ENCODE data around the gene CNTN5.
A peak's percentile ranks its signal among the peaks of the same experiment; 100 is the strongest.

Gene CNTN5

GRCh38 chr11:100188137-100188783 is 1167.5 kb downstream of the CNTN5 start:
- TF ChIP-seq FOXP2 (optimal IDR thresholded peaks at IDR 0.05; ENCODE audit: control extremely low read depth, extremely low read length, insufficient read depth) (no peak), EZH2 (IDR thresholded peaks at IDR 0.05) (no peak), POLR2AphosphoS5 (IDR thresholded peaks at IDR 0.05; ENCODE audit: borderline replicate concordance, low read depth, low read length) (no peak)
- DNase-seq (ENCODE audit: low read depth, low spot score) = no peak
- H3K9me3 ChIP-seq (ENCODE audit: low read depth, low read length) = no peaks in the 10 kb centered on the region; the same call in 1 of the 2 replicates

GRCh38 chr11:100190395-100190794 is 1169.6 kb downstream of the CNTN5 start:
- no peak overlapping the region for H3K27ac ChIP-seq
- DNase-seq (ENCODE audit: low read depth, low spot score) = no peak
- TF ChIP-seq FOXP2 (optimal IDR thresholded peaks at IDR 0.05; ENCODE audit: control extremely low read depth, extremely low read length, insufficient read depth) = no peak
- no peak for TF ChIP-seq EZH2 (IDR thresholded peaks at IDR 0.05)
- TF ChIP-seq POLR2AphosphoS5 (IDR thresholded peaks at IDR 0.05; ENCODE audit: borderline replicate concordance, low read depth, low read length) = no peak

More at GRCh38 chr11:100188137-100188783, 1167.5 kb downstream of the CNTN5 start:
- Histone ChIP-seq H3K27ac (no peak overlapping the region), H3K36me3 (ENCODE audit: insufficient read depth, low read length) (no peaks in the 10 kb centered on the region), H3K4me3 (no peak overlapping the region), H3K9ac (ENCODE audit: insufficient read length) (no peak overlapping the region)

GRCh38 chr11:100192181-100192580 is 1171.4 kb downstream of the CNTN5 start:
- H3K9ac ChIP-seq (ENCODE audit: insufficient read length) = no peak overlapping the region
- H3K27ac ChIP-seq = no peak overlapping the region
- H3K4me3 ChIP-seq = no peak overlapping the region
- H3K36me3 ChIP-seq (ENCODE audit: insufficient read depth, low read length) = no peaks in the 10 kb centered on the region
- H3K9me3 ChIP-seq (ENCODE audit: low read depth, low read length) = no peaks in the 10 kb centered on the region
- no peak for DNase-seq (ENCODE audit: low read depth, low spot score)
- TF ChIP-seq POLR2AphosphoS5 (IDR thresholded peaks at IDR 0.05; ENCODE audit: borderline replicate concordance, low read depth, low read length) (no peak), FOXP2 (optimal IDR thresholded peaks at IDR 0.05; ENCODE audit: control extremely low read depth, extremely low read length, insufficient read depth) (no peak), EZH2 (IDR thresholded peaks at IDR 0.05) (no peak)

More at GRCh38 chr11:100190395-100190794, 1169.6 kb downstream of the CNTN5 start:
- Histone ChIP-seq H3K4me3 (no peak overlapping the region), H3K9ac (ENCODE audit: insufficient read length) (no peak overlapping the region), H3K36me3 (ENCODE audit: insufficient read depth, low read length) (no peaks in the 10 kb centered on the region), H3K9me3 (ENCODE audit: low read depth, low read length) (no peaks in the 10 kb centered on the region)

GRCh38 chr11:100203789-100204188 is 1183.0 kb downstream of the CNTN5 start:
- Histone ChIP-seq H3K4me3 (0 out of 2 replicates have a peak overlapping the region, but pooled peaks have one; percentile 2), H3K36me3 (ENCODE audit: insufficient read depth, low read length) (no peaks in the 10 kb centered on the region), H3K27ac (0 out of 2 replicates have a peak overlapping the region, but pooled peaks have one; percentile 12), H3K9me3 (ENCODE audit: low read depth, low read length) (no peaks in the 10 kb centered on the region), H3K9ac (ENCODE audit: insufficient read length) (no peak overlapping the region)
- no peak for TF ChIP-seq FOXP2 (optimal IDR thresholded peaks at IDR 0.05; ENCODE audit: control extremely low read depth, extremely low read length, insufficient read depth)
- TF ChIP-seq EZH2 (IDR thresholded peaks at IDR 0.05) = no peak
- no peak for TF ChIP-seq POLR2AphosphoS5 (IDR thresholded peaks at IDR 0.05; ENCODE audit: borderline replicate concordance, low read depth, low read length)
- DNase-seq (ENCODE audit: low read depth, low spot score) = peak; percentile 32

GRCh38 chr11:100205926-100206325 is 1185.2 kb downstream of the CNTN5 start:
- no peak for DNase-seq (ENCODE audit: low read depth, low spot score)
- Histone ChIP-seq H3K27ac (no peak overlapping the region), H3K4me3 (no peak overlapping the region), H3K36me3 (ENCODE audit: insufficient read depth, low read length) (no peaks in the 10 kb centered on the region), H3K9ac (ENCODE audit: insufficient read length) (no peak overlapping the region), H3K9me3 (ENCODE audit: low read depth, low read length) (no peaks in the 10 kb centered on the region)
- TF ChIP-seq EZH2 (IDR thresholded peaks at IDR 0.05) (no peak), POLR2AphosphoS5 (IDR thresholded peaks at IDR 0.05; ENCODE audit: borderline replicate concordance, low read depth, low read length) (no peak), FOXP2 (optimal IDR thresholded peaks at IDR 0.05; ENCODE audit: control extremely low read depth, extremely low read length, insufficient read depth) (no peak)

- Histone ChIP-seq H3K36me3 (ENCODE audit: insufficient read depth, low read length) (no peaks in the 10 kb centered on the region), H3K9me3 (ENCODE audit: low read depth, low read length) (no peaks in the 10 kb centered on the region), H3K9ac (ENCODE audit: insufficient read length) (no peak overlapping the region), H3K4me3 (no peak overlapping the region), H3K27ac (no peak overlapping the region)
- no peak for DNase-seq (ENCODE audit: low read depth, low spot score)
- TF ChIP-seq EZH2 (IDR thresholded peaks at IDR 0.05) (no peak), FOXP2 (optimal IDR thresholded peaks at IDR 0.05; ENCODE audit: control extremely low read depth, extremely low read length, insufficient read depth) (no peak), POLR2AphosphoS5 (IDR thresholded peaks at IDR 0.05; ENCODE audit: borderline replicate concordance, low read depth, low read length) (no peak)
Observed at GRCh38 chr11:100208207-100208606, 1187.5 kb downstream of the CNTN5 start.

- Histone ChIP-seq H3K4me3 (no peak overlapping the region), H3K9ac (ENCODE audit: insufficient read length) (no peak overlapping the region), H3K36me3 (ENCODE audit: insufficient read depth, low read length) (no peaks in the 10 kb centered on the region), H3K27ac (no peak overlapping the region), H3K9me3 (ENCODE audit: low read depth, low read length) (no peaks in the 10 kb centered on the region)
- no peak for DNase-seq (ENCODE audit: low read depth, low spot score)
- TF ChIP-seq POLR2AphosphoS5 (IDR thresholded peaks at IDR 0.05; ENCODE audit: borderline replicate concordance, low read depth, low read length) (no peak), EZH2 (IDR thresholded peaks at IDR 0.05) (no peak), FOXP2 (optimal IDR thresholded peaks at IDR 0.05; ENCODE audit: control extremely low read depth, extremely low read length, insufficient read depth) (no peak)
Observed at GRCh38 chr11:100214791-100215190, 1194.0 kb downstream of the CNTN5 start.

DNA sequence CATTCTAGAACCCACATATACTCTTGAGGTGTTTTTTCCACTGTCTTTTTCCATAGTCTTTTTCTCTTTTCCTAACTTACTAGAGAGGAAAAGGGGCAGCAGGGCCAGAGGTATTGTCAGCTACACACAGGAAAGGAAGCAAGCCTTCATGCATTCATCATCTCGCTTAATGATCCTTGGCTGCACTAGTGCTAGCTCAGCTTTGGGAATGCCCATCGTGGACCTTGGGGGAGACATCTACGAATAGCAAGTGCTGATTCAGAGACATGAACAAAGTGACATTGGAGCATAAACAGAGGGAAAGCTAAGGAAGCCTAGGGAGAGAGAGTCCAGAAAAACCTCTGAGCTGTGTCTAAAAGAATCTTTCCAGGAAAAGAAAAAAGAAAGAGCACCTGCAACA is 1200.1 kb downstream of the CNTN5 start:
- TF ChIP-seq FOXP2 (optimal IDR thresholded peaks at IDR 0.05; ENCODE audit: control extremely low read depth, extremely low read length, insufficient read depth) (no peak), EZH2 (IDR thresholded peaks at IDR 0.05) (no peak), POLR2AphosphoS5 (IDR thresholded peaks at IDR 0.05; ENCODE audit: borderline replicate concordance, low read depth, low read length) (no peak)
- Histone ChIP-seq H3K4me3 (no peak overlapping the region), H3K9me3 (ENCODE audit: low read depth, low read length) (no peaks in the 10 kb centered on the region), H3K9ac (ENCODE audit: insufficient read length) (no peak overlapping the region), H3K27ac (no peak overlapping the region), H3K36me3 (ENCODE audit: insufficient read depth, low read length) (no peaks in the 10 kb centered on the region)
- DNase-seq (ENCODE audit: low read depth, low spot score) = no peak
